ENCODE results near the gene MGAT5. TPM values are rescaled to one million over a fixed set of nuclear protein-coding genes. Genes with fewer than 3 reads are reported as not detected.

MGAT5 gene
- total RNA-seq = 19.7 and 22.0 TPM in 2 replicates

GRCh38 chr2:134253804-134254203, at the start of gene MGAT5:
Gene MGAT5, plus strand, starts transcription at chr2:134254072. Its CDS starts 332 bp downstream, at chr2:134254404.

